K562 (cell line): ENCODE data around the gene GIT2. TPM values are rescaled to one million over a fixed set of nuclear protein-coding genes. Genes with fewer than 3 reads are reported as not detected.
A peak's percentile ranks its signal among the peaks of the same experiment; 100 is the strongest.

Experiments used
- ARNT ChIP-seq, 2 experiments: fragments of 450-650 bp; IDR thresholded peaks; 2 replicates each; pipeline ENCODE4 v1.6.1; 2016; ENCODE audit warnings: mild to moderate bottlenecking in 1 of 2
- ATF3 ChIP-seq, 2 experiments: fragments of 450-650 bp in 1 of 2; sonication (generic) in 1 of 2; formaldehyde crosslinking in 1 of 2; IDR thresholded peaks in 1 of 2; conservative IDR thresholded peaks in 1 of 2; 2 replicates each; pipeline versions ENCODE4 v1.6.1 to v1.8.1; 2016 to 2023; ENCODE audit warnings: mild to moderate bottlenecking in 2 of 2, moderate library complexity in 2 of 2, inconsistent platforms in 1 of 2, missing genetic modification reagents in 1 of 2
- CHAMP1 ChIP-seq: fragments of 450-650 bp; IDR thresholded peaks from 2 replicates; pipeline ENCODE4 v1.6.1; 2016; ENCODE audit warnings: mild to moderate bottlenecking
- CUX1 ChIP-seq: fragments of 200-800 bp; sonication (Bioruptor generic); IDR thresholded peaks from 2 replicates; pipeline ENCODE4 v1.6.1; 2016; ENCODE audit warnings: missing genetic modification characterization, missing compliant biosample characterization
- HNRNPH1 ChIP-seq: fragments of 200-400 bp; formaldehyde crosslinking; optimal IDR thresholded peaks from 2 replicates; pipeline ENCODE3; 2017; ENCODE audit warnings: low read depth, mild to moderate bottlenecking, low read length, moderate library complexity
- PHF21A ChIP-seq: fragments of 450-650 bp; IDR thresholded peaks from 2 replicates; pipeline ENCODE4 v1.6.1; 2017; ENCODE audit warnings: low read depth, borderline replicate concordance
- PHF8 ChIP-seq: fragments of 200-600 bp; sonication (generic); IDR thresholded peaks from 2 replicates; pipeline ENCODE4 v1.6.1; 2012; ENCODE audit warnings: mixed run types, mild to moderate bottlenecking, inconsistent platforms, low read length, moderate library complexity, borderline replicate concordance
- RBM34 ChIP-seq: fragments of 200-400 bp; formaldehyde crosslinking; IDR thresholded peaks from 2 replicates; pipeline ENCODE4 v1.6.1; 2018; ENCODE audit warnings: low read length, borderline replicate concordance; ENCODE audit not compliant: insufficient read depth
- SPI1 ChIP-seq: IDR thresholded peaks from 2 replicates; pipeline ENCODE4 v1.6.1; 2011; ENCODE audit warnings: low read depth, low read length, control low read depth, borderline replicate concordance
- UBTF ChIP-seq, 2 experiments: IDR thresholded peaks; 2 replicates each; pipeline ENCODE4 v1.6.1; 2012; ENCODE audit warnings: improper control_type of control experiment in 2 of 2, low read depth in 2 of 2, low read length in 2 of 2, borderline replicate concordance in 1 of 2
- ZBTB9 ChIP-seq: fragments of 450-650 bp; formaldehyde crosslinking; IDR thresholded peaks from 2 replicates; pipeline ENCODE4 v1.4.0; 2020; ENCODE audit warnings: mild to moderate bottlenecking, moderate library complexity
- polyA plus RNA-seq, 8 experiments: library from polyadenylated mRNA; depleted of rRNA in 4 of 8; stranded (reverse) in 5 of 8; unstranded in 3 of 8; fragments of >200 nt; fragmentation: Nextera tagmentation in 2 of 8; fragmentation: Illumina TruSeq in 1 of 8; extraction: Ambion mirVana in 2 of 8; extraction: Trizol in 1 of 8; gene quantifications; 2 replicates each; pipeline versions ENCODE4 v1.2.1 to v1.2.3, GENCODE V29; 2011 to 2014; ENCODE audit warnings: inconsistent platforms in 1 of 8, missing spikeins in 1 of 8
- total RNA-seq, 7 experiments: library from RNA; depleted of rRNA in 6 of 7; stranded (reverse); fragments of >200 nt in 6 of 7; fragmentation: Illumina TruSeq in 2 of 7; extraction: Trizol in 2 of 7; gene quantifications; 2 replicates each; pipeline versions ENCODE4 v1.2.1 to v1.2.3, GENCODE V29; 2011 to 2021; ENCODE audit warnings: low replicate concordance in 1 of 7

GIT2 gene
- total and polyA plus RNA-seq, 9 of the 15 experiments (the other 6 are each of a cell fraction or from before 2014, with no cell fraction given): 4.0 to 30.4 (median 23.5) TPM

GRCh38 chr12:109998904-109999648, 2.9 kb upstream of the GIT2 start, which contains the start of gene ANKRD13A (continued):
- TF ChIP-seq UBTF (IDR thresholded peaks at IDR 0.05; ENCODE audit: borderline replicate concordance in 1 of 2, low read depth in 2 of 2, low read length in 2 of 2): 0 out of 4 replicates have a peak, but pooled peaks of 1 of the 2 experiments have one; percentile 41
- no peak for TF ChIP-seq HNRNPH1
- peak; percentile 98 for TF ChIP-seq SPI1
- TF ChIP-seq PHF8: peak; percentile 88; the same call in 1 of the 2 replicates
- peak; percentile 19; the same call in 1 of the 2 replicates for TF ChIP-seq PHF21A
- peak; percentile 65; the same call in 1 of the 2 replicates for TF ChIP-seq ATF3 (IDR thresholded peaks at IDR 0.05)
- 0 out of 2 replicates have a peak, but pooled peaks have one; percentile 18 for TF ChIP-seq ATF3 (CRISPR knock-in tag; conservative IDR thresholded peaks at IDR 0.05)
- TF ChIP-seq CHAMP1: no peak; the same call in 1 of the 2 replicates
- TF ChIP-seq ARNT (IDR thresholded peaks at IDR 0.05): 0 out of 4 replicates have a peak, but pooled peaks have one; percentile 30 to 43
- TF ChIP-seq ZBTB9 (CRISPR knock-in tag): no peak
- no peak for TF ChIP-seq CUX1 (CRISPR knock-in tag)
- no peak for TF ChIP-seq RBM34
